ENCODE data around the gene CENPL. TPM values are rescaled to one million over a fixed set of nuclear protein-coding genes. Genes with fewer than 3 reads are reported as not detected.
"Not testable (repeated sequence)": the region's sequence is repeated elsewhere in the genome, so short reads cannot be mapped to it uniquely, and the experiment has no call there.

The CENPL gene
- total RNA-seq, 1 donor from 2014 or later, result 9.9 TPM

DNA sequence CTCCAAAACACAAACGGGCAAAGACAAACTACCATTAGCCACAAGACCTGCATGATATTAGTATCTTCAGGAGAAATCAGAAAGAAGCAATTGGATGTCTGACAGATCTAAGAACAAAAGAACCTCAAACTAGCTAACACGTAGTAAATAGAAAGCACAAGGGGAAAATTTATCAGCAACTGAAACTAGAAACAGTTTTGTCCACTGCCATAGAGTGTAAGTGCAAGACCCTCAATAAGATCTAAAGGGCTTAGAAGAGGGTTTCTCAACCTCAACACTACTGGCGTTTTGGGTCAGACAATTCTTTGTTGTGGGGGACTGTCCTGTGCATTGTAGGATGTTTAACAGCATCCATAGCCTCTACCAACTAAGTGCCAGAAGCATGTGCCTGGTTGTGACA, 55.9 kb downstream of the CENPL start:
- Histone ChIP-seq H3K4me3 (ENCODE audit: low read length in 3 of 3) (no peak overlapping the region), H3K27ac (ENCODE audit: low read depth, low read length) (no peak overlapping the region), H3K9ac (ENCODE audit: low read depth in 1 of 3, low read length in 3 of 3) (no peak overlapping the region), H3K36me3 (ENCODE audit: control insufficient read depth in 3 of 3, insufficient read depth in 3 of 3, low read length in 3 of 3) (peaks cover 3 to 19% (median 6%) of the 10 kb centered on the region in 3 donors), H3K4me1 (ENCODE audit: control insufficient read depth in 3 of 3, insufficient read depth in 3 of 3, low read length in 3 of 3) (no peaks in the 10 kb centered on the region), H3K27me3 (ENCODE audit: control insufficient read depth in 3 of 3, insufficient read depth in 3 of 3, low read length in 3 of 3) (no peaks in the 10 kb centered on the region), H3K9me3 (ENCODE audit: control insufficient read depth in 3 of 3, low read length in 3 of 3) (no peaks in the 10 kb centered on the region)

DNA sequence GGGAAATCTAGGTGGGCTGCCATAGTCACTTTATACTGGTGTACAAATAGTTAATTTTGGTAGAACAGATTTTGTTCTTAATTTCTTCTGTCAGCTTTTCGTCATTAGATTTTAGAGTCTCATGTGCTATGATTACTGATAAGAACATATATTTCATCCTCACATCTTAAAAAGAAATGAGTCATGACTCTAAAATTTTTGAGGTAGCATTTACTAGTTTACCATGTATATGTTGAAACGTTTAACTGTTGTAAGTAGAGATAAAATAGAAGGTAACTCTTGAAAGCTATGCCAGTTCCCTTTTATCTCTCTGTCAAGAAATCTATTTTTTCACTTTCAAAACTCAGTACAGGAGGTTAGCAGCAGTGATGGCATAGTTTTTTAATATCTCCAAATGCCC, 56.5 kb downstream of the CENPL start:
- H3K9me3 ChIP-seq (ENCODE audit: control insufficient read depth in 3 of 3, low read length in 3 of 3), result no peaks in the 10 kb centered on the region
- no peaks in the 10 kb centered on the region for H3K27me3 ChIP-seq (ENCODE audit: control insufficient read depth in 3 of 3, insufficient read depth in 3 of 3, low read length in 3 of 3)
- no peak overlapping the region for H3K4me3 ChIP-seq (ENCODE audit: low read length in 3 of 3)
- H3K9ac ChIP-seq (ENCODE audit: low read depth in 1 of 3, low read length in 3 of 3), result no peak overlapping the region
- no peaks in the 10 kb centered on the region for H3K4me1 ChIP-seq (ENCODE audit: control insufficient read depth in 3 of 3, insufficient read depth in 3 of 3, low read length in 3 of 3)
- no peak overlapping the region for H3K27ac ChIP-seq (ENCODE audit: low read depth, low read length)
- peaks cover 3 to 19% (median 6%) of the 10 kb centered on the region in 3 donors for H3K36me3 ChIP-seq (ENCODE audit: control insufficient read depth in 3 of 3, insufficient read depth in 3 of 3, low read length in 3 of 3)

DNA sequence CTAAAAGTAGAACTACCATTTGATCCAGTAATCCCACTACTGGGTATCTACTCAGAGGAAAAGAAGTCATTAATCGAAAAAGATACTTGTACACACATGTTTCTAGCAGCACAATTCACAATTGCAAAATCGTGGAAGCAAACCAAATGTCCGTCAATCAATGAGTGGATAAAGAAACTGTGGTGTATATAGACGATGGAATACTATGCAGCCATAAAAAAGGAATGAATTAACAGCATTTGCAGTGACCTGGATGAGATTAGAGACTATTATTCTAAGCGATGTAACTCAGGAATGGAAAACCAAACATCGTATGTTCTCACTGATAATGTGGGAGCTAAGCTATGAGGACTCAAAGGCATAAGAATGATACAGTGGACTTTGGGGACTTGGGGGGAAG, 60.4 kb downstream of the CENPL start:
- H3K27me3 ChIP-seq (ENCODE audit: control insufficient read depth in 3 of 3, insufficient read depth in 3 of 3, low read length in 3 of 3); H3K4me1 ChIP-seq (ENCODE audit: control insufficient read depth in 3 of 3, insufficient read depth in 3 of 3, low read length in 3 of 3); H3K4me3 ChIP-seq (ENCODE audit: low read length in 3 of 3); H3K27ac ChIP-seq (ENCODE audit: low read depth, low read length); H3K9me3 ChIP-seq (ENCODE audit: control insufficient read depth in 3 of 3, low read length in 3 of 3); H3K9ac ChIP-seq (ENCODE audit: low read depth in 1 of 3, low read length in 3 of 3): not testable (repeated sequence)
- H3K36me3 ChIP-seq (ENCODE audit: control insufficient read depth in 3 of 3, insufficient read depth in 3 of 3, low read length in 3 of 3), result peaks cover 5 to 20% (median 10%) of the 10 kb centered on the region in 3 donors

DNA sequence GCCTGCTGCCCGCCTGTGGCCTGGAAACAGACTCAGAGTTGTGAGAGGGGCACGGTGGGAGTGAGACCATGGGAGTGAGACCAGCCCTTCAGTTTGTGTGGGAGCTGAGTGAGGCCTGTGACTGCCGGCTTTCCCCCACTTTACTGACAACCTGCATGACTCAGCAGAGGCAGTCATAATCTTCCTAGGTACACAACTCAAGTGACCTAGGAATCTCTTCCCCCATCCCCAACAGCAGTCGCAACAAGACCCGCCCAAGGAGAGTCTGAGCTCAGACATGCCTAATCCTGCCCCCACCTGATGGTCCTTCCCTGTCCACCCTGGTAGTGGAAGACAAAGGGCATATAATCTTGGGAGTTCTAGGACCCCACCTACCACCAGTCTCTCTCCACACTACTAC, 65.7 kb downstream of the CENPL start:
- H3K4me3 ChIP-seq (ENCODE audit: low read length in 3 of 3), result no peak overlapping the region
- no peaks in the 10 kb centered on the region for H3K9me3 ChIP-seq (ENCODE audit: control insufficient read depth in 3 of 3, low read length in 3 of 3)
- H3K27me3 ChIP-seq (ENCODE audit: control insufficient read depth in 3 of 3, insufficient read depth in 3 of 3, low read length in 3 of 3), result no peaks in the 10 kb centered on the region
- H3K4me1 ChIP-seq (ENCODE audit: control insufficient read depth in 3 of 3, insufficient read depth in 3 of 3, low read length in 3 of 3), result no peaks in the 10 kb centered on the region
- H3K27ac ChIP-seq (ENCODE audit: low read depth, low read length), result no peak overlapping the region
- H3K36me3 ChIP-seq (ENCODE audit: control insufficient read depth in 3 of 3, insufficient read depth in 3 of 3, low read length in 3 of 3), result peaks cover 29 to 44% (median 36%) of the 10 kb centered on the region in 3 donors
- H3K9ac ChIP-seq (ENCODE audit: low read depth in 1 of 3, low read length in 3 of 3), result no peak overlapping the region

DNA sequence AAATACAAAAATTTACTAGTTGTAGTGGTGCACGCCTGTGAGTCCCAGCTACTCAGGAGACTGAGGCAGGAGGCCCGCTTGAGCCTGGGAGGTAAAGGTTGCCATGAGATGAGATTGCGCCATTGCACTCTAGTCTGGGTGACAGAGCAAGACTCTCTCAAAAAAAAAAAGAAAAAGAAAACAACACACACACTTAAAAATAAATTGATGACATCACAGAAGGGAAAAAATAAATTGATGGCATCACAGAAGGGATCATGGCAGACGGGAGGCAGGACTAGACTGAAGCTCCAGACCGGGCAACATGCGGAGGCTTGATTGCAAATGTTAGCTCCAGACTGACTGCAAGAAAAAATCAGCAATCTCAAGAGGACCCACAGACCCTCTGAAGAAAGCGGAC, 66.6 kb downstream of the CENPL start:
- H3K4me3 ChIP-seq (ENCODE audit: low read length in 3 of 3), result no peak overlapping the region
- peaks cover 29 to 47% (median 40%) of the 10 kb centered on the region in 3 donors for H3K36me3 ChIP-seq (ENCODE audit: control insufficient read depth in 3 of 3, insufficient read depth in 3 of 3, low read length in 3 of 3)

DNA sequence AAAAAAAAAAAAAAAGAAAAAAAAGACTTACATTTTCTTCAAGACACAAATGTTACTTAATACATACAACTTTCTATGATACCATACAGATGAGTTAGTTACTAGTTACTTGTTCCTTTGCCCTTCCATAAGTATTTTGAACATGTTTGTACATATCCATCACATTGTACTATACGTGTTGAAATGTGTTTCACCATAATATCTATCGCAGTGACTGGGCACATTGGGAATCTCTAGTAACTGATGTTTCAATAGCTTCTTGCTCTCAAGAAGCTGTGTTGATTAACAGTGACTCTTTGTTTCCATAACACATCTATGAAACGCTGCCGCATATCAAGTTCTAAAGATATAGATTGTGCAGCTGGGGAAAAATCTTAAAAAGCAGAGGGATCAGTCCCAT, 67.0 kb downstream of the CENPL start:
- no peaks in the 10 kb centered on the region for H3K4me1 ChIP-seq (ENCODE audit: control insufficient read depth in 3 of 3, insufficient read depth in 3 of 3, low read length in 3 of 3)
- H3K36me3 ChIP-seq (ENCODE audit: control insufficient read depth in 3 of 3, insufficient read depth in 3 of 3, low read length in 3 of 3), result peaks cover 32 to 50% (median 42%) of the 10 kb centered on the region in 3 donors

More for the DNA sequence above, 66.6 kb downstream of the CENPL start:
- H3K9me3 ChIP-seq (ENCODE audit: control insufficient read depth in 3 of 3, low read length in 3 of 3), result no peaks in the 10 kb centered on the region
- no peaks in the 10 kb centered on the region for H3K4me1 ChIP-seq (ENCODE audit: control insufficient read depth in 3 of 3, insufficient read depth in 3 of 3, low read length in 3 of 3)
- no peak overlapping the region for H3K9ac ChIP-seq (ENCODE audit: low read depth in 1 of 3, low read length in 3 of 3)
- H3K27me3 ChIP-seq (ENCODE audit: control insufficient read depth in 3 of 3, insufficient read depth in 3 of 3, low read length in 3 of 3), result no peaks in the 10 kb centered on the region
- no peak overlapping the region for H3K27ac ChIP-seq (ENCODE audit: low read depth, low read length)

DNA sequence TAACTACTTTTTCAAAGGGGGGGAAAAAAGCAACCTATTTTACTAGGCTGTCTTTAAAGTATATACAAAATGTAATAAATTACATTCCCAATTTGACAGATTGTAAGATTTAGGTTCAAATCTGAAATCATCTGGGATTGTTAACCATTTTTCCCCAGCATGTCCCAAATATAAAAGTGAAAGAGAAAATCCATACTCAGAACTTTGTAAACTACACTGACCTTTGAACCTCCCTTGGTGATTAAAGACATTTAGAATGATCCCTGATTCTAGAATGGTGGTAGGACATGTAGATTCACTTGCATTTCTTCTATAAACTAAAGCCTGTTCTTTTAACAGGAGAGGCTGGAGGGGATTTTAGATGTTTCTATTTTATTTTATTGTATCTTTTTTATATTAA, 70.9 kb downstream of the CENPL start:
- Histone ChIP-seq H3K4me3 (ENCODE audit: low read length in 3 of 3) (no peak overlapping the region), H3K9ac (ENCODE audit: low read depth in 1 of 3, low read length in 3 of 3) (no peak overlapping the region), H3K36me3 (ENCODE audit: control insufficient read depth in 3 of 3, insufficient read depth in 3 of 3, low read length in 3 of 3) (peaks cover 26 to 47% (median 43%) of the 10 kb centered on the region in 3 donors), H3K27ac (ENCODE audit: low read depth, low read length) (no peak overlapping the region), H3K27me3 (ENCODE audit: control insufficient read depth in 3 of 3, insufficient read depth in 3 of 3, low read length in 3 of 3) (no peaks in the 10 kb centered on the region), H3K9me3 (ENCODE audit: control insufficient read depth in 3 of 3, low read length in 3 of 3) (no peaks in the 10 kb centered on the region), H3K4me1 (ENCODE audit: control insufficient read depth in 3 of 3, insufficient read depth in 3 of 3, low read length in 3 of 3) (no peaks in the 10 kb centered on the region)

More for the DNA sequence above, 67.0 kb downstream of the CENPL start:
- H3K4me3 ChIP-seq (ENCODE audit: low read length in 3 of 3), result no peak overlapping the region
- no peaks in the 10 kb centered on the region for H3K27me3 ChIP-seq (ENCODE audit: control insufficient read depth in 3 of 3, insufficient read depth in 3 of 3, low read length in 3 of 3)
- H3K27ac ChIP-seq (ENCODE audit: low read depth, low read length), result no peak overlapping the region
- H3K9me3 ChIP-seq (ENCODE audit: control insufficient read depth in 3 of 3, low read length in 3 of 3), result no peaks in the 10 kb centered on the region
- no peak overlapping the region for H3K9ac ChIP-seq (ENCODE audit: low read depth in 1 of 3, low read length in 3 of 3)

Small RNA genes lying within 50 kb of the gene (small RNA-seq; reads per million reads assigned to genes)
- not detected for gene RF00019

Other genes with a start within 250 kb of the CENPL start
- under 0.01 TPM for gene SLC9C2, start 221.8 kb downstream of the CENPL start, total RNA-seq
- not detected for gene TEX50, start 189.5 kb downstream of the CENPL start, total RNA-seq
- gene ANKRD45, start 155.0 kb downstream of the CENPL start, total RNA-seq, result not detected
- gene KLHL20, start 109.9 kb downstream of the CENPL start, total RNA-seq, result 26.6 TPM
- 11.5 TPM for gene DARS2, start 210 bp downstream of the CENPL start, total RNA-seq
- gene GAS5, start 43.1 kb upstream of the CENPL start, total RNA-seq, result 743 TPM
- 12.0 TPM for gene ZBTB37, start 43.5 kb upstream of the CENPL start, total RNA-seq
- gene SERPINC1, start 92.4 kb upstream of the CENPL start, total RNA-seq, result not detected
- 19.8 TPM for gene RC3H1, start 197.5 kb upstream of the CENPL start, total RNA-seq